Epithelial cell of esophagus (primary cell): ENCODE measurements around the gene TNFRSF13B.
"Not testable (repeated sequence)": the region's sequence is repeated elsewhere in the genome, so short reads cannot be mapped to it uniquely, and the experiment has no call there.

Experiments
- DNase-seq: peaks from one replicate; pipeline ENCODE4 v3.0.0; 2010; ENCODE audit warnings: low read depth
- H3K4me3 ChIP-seq: 2 replicates; pipeline ENCODE4 v1.5.1; 2011; ENCODE audit warnings: mild to moderate bottlenecking, low read length, control low read depth
- TF ChIP-seq, protein P1 (sequence below): IDR thresholded peaks from 2 replicates; pipeline ENCODE4 v1.5.1; 2011; ENCODE audit warnings: low read depth, mild to moderate bottlenecking, low read length, control low read depth, inconsistent platforms; ENCODE audit not compliant: insufficient read depth; ENCODE audit errors: missing control alignments

Gene TNFRSF13B

DNA sequence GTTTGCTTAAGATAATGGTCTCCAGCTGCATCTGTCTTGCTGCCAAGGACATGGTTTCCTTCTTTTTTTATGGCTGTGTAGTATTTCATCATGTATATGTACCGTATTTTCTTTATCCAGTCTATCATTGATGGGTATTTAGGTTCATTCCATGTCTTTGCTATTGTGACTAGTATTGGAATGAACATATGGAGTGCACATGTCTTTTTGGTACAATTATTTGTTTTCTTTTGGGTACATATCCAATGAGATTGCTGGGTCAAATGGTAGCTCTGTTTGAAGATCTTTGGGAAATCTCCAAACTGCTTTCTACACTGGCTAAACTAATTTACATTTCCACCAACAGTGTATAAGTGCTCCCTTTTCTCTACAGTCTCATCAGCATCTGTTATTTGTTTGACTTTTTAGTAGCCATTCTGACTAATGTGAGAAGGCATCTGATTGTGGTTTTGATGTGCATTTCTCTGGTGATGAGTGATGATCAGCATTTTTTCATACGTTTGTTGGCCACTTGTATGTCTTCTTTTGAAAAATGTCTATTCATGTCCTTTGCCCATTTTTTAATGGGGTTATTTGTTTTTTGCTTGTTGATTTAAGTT, 66.2 kb downstream of the TNFRSF13B start:
- no peak overlapping the region for H3K4me3 ChIP-seq
- peak; percentile 86 for DNase-seq
- TF ChIP-seq, protein P1, sequence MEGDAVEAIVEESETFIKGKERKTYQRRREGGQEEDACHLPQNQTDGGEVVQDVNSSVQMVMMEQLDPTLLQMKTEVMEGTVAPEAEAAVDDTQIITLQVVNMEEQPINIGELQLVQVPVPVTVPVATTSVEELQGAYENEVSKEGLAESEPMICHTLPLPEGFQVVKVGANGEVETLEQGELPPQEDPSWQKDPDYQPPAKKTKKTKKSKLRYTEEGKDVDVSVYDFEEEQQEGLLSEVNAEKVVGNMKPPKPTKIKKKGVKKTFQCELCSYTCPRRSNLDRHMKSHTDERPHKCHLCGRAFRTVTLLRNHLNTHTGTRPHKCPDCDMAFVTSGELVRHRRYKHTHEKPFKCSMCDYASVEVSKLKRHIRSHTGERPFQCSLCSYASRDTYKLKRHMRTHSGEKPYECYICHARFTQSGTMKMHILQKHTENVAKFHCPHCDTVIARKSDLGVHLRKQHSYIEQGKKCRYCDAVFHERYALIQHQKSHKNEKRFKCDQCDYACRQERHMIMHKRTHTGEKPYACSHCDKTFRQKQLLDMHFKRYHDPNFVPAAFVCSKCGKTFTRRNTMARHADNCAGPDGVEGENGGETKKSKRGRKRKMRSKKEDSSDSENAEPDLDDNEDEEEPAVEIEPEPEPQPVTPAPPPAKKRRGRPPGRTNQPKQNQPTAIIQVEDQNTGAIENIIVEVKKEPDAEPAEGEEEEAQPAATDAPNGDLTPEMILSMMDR: no peak

DNA sequence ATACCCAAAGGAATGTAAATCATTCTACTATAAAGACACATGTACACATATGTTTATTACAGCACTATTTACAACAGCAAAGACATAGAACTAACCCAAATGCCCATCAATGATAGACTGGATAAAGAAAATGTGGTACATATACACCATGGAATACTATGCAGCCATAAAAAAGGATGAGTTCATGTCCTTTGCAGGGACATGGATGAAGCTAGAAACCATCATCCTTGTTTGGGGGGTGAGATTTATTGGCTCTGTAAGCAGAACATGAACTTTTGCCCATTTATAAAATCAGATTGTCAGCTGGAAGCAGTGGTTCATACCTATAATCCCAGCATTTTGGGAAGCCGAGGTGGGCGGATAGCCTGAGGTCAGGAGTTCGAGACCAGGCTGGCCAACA, 68.8 kb downstream of the TNFRSF13B start:
- DNase-seq, H3K4me3 ChIP-seq: not testable (repeated sequence)

DNA sequence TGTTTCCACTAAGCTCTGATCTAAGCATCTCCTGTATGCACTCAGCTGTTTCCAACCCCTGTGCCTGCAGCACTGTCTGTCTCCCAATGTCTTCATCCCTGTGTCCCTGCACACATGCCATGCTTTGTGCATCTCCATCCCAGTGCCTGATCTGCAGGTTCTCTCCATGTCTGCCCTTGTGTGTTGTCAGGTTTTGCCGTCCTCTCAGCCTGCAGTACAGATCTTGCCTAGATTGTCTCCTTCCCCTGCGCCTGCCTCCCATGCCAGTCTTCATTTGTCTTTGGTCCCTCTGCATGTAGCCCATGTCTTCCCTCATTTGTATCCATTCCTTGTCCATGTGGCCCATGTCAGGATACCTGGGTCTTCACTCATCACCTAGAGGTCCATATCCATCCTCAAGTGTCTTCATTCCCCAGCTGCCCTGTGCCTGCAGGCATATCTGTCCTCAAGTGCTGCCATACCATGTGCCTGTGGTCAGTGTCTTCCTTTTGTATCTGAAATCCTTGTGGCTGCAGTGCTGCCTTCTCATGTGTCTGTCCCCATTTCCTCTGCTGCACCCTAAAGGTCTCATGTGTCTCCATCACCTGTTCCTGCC, 71.5 kb downstream of the TNFRSF13B start:
- TF ChIP-seq, protein P1: no peak
- no peak overlapping the region for H3K4me3 ChIP-seq
- no peak for DNase-seq

DNA sequence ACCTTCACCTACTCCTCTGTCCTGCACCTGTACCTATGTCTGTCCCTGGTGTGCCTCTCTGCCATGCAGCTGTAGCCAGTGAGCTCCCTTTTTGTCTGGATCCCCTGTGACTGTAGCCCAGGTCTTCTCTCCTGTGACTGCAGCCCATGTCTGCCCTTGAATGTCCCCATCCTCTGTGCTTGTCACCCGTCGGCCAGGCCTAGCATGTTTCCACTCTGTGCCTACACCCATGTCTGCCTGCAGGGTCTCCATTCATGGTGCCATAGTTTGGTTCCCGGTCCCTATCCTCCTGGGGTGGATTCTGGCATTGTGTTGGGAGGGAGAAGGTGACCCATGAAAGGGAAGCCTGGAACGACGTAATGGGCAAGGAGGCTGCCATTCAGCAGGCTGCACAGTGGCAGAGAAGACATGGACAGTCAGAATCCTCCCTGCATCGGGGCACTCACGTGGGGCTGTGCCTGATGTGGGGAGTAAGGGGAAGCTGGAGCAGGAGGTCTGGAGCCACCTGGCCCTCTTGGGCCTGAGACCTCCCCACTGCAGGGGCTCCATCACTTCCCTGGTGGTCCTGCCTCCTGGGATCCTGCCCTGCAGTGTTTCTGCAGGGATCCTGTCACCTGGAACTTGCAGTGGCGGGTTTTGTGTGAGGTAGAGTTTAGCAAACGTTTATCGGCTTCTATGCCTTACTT, 74.6 kb downstream of the TNFRSF13B start:
- not testable (repeated sequence) for H3K4me3 ChIP-seq, DNase-seq

DNA sequence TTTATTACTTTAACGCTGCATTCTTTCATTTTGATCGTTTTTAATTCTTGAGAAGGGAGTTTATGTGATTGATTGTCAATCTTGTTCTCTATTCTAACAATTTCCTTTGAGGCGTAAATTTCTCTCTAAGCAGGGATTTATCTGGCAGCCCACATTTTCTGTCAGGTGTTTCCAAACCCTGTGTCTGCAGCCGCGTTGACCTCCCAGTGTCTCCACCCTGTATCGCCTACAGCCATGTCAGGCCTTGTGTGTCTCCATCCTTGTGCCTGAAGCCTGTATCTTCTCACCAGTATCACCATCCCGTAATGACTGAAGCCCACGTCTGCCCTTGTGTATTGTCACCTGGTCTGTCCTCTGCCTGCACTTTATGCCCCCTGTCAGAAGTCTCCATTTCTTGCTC, 75.7 kb downstream of the TNFRSF13B start:
- H3K4me3 ChIP-seq, DNase-seq: not testable (repeated sequence)

DNA sequence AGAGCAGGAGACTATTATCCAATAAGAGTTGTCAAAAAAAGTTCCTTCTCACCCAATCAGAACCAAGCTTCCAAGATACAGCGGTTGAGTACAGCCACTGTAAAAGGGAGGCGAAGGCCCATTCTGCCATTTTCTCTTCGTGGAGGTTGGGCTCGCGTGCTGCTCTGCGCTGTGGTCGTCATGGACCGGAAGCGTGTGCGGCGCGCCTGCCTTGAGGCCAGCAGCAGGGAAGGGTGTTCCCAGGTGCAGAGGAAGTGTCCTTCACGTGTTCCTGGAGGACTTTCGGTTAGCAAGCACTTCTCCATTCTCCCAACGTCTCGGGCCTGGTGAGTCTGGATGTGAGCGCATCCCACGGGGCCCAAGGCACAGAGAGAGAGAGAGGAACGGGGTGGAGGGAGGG, 78.4 kb downstream of the TNFRSF13B start:
- DNase-seq, H3K4me3 ChIP-seq: not testable (repeated sequence)

DNA sequence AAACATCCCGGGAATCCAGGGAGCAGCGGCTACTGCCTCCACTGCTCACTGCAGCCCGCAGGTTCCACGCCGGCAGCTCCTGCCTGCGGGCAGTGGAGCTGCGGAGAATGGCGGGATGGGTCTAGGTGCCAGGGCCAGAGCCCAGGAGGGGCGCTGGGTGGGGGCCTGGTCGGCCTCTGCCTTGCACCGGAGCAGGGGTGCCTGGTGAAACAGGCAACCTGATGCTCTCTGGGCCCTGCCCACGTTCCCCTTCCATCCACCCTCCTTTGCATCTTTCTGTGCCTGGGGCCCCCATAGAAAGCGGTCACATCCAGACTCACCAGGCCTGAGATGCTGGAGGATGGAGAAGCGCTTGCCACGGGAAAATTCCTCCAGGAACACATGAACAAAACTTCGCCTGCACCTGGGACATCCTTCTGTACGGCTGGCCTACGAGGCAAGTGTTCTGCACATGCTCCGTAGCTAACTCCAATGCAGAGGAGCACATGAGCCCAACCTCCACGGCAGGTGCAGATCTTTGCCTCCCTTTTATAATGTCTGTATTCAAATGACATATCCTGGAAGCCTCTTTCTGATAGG, 79.0 kb downstream of the TNFRSF13B start:
- DNase-seq, H3K4me3 ChIP-seq: not testable (repeated sequence)

DNA sequence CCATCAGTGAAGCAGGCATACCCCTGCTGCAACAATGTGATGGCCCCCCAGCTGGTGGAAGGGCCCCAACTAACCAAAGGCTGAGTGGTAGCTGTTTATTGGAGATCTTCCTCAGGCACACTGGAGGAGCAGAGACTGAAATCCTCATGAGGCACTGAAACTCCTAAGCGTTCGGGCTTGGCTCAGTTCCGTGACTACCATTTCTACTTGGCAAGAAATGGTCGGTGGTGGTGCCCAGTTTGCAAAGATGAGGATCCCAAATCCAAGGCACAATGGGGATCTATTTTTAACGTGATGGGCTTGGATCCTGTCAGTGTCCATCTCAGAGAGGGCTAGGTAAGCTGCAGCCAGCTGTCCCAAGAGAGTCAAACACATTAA, 82.8 kb downstream of the TNFRSF13B start:
- no peak overlapping the region for H3K4me3 ChIP-seq
- no peak for DNase-seq
- TF ChIP-seq, protein P1: no peak
